ENCODE data around the gene LMNTD2. TPM values are rescaled to one million over a fixed set of nuclear protein-coding genes. Genes with fewer than 3 reads are reported as not detected.

Gene LMNTD2
- total and polyA plus RNA-seq, 2 of the 13 experiments (the other 11 are each of a cell fraction or from before 2014, with no cell fraction given): 1.1 to 3.1 TPM

- in situ Hi-C loops (cut with HindIII; ENCODE audit: extremely low pct_ligation_motif_present, low pct_unique_long_range_greater_than_20kb): no loop called here
- no TSS peak for BruUV-seq (replicated peaks)
- Histone ChIP-seq H2AFZ (ENCODE audit: low read length) (no peak overlapping the region), H3K27me3 (ENCODE audit: control insufficient read depth in 1 of 2, insufficient read depth in 2 of 2, low read length in 2 of 2) (peaks cover 6 to 26% of the 10 kb centered on the region in 2 experiments; a peak in 4 of 5 replicates), H3K9ac (ENCODE audit: insufficient read depth, low read depth, low read length) (peak overlapping the region; percentile 36; the same call in 1 of the 2 replicates), H4K20me1 (ENCODE audit: insufficient read depth, low read length) (no peaks in the 10 kb centered on the region), H3K4me3 (replicated peaks in 1 of 3; ENCODE audit: insufficient read depth in 1 of 3, low read depth in 2 of 3, low read length in 3 of 3) (peak overlapping the region in 2 of 3 experiments; percentile 5 to 55; a peak in 3 of 6 replicates), H3K36me3 (replicated peaks in 1 of 2; ENCODE audit: control insufficient read depth in 1 of 2, insufficient read depth in 2 of 2, low read length in 2 of 2) (no peaks in the 10 kb centered on the region), H3K4me2 (ENCODE audit: low read depth, low read length) (peak overlapping the region; percentile 66), H3K4me1 (ENCODE audit: insufficient read depth, low read length) (peaks cover 87% of the 10 kb centered on the region), H3K9me3 (ENCODE audit: low read length) (no peaks in the 10 kb centered on the region), H3K27ac (ENCODE audit: extremely low read length, insufficient read depth, low read length) (no peak overlapping the region), H3K79me2 (ENCODE audit: insufficient read depth, low read length) (no peaks in the 10 kb centered on the region)
- no peak for DNase-seq (ENCODE audit: low spot score)
- FAIRE-seq: no peak
- intact Hi-C loops (cut with micrococcal nuclease; ENCODE audit: unreplicated experiment): no loop called here
- ATAC-seq: peak; percentile 9
- ChIA-PET CTCF (ENCODE audit: low intra/inter-chr PET ratio, low total read pairs) (no interaction called here), POLR2A (interaction anchor here (1.4 kb wide), 1 partner anchor 10 kb away, joined by 4 read pairs; no protein-coding TSS in a partner anchor)
- whole genome bisulfite sequencing (ENCODE audit: low lambda C conversion rate): no CpG with 5 or more reads among the region's 23 CpGs
- TF ChIP-seq SOX6 (IDR thresholded peaks at IDR 0.05) (no peak), SOX6 (CRISPR knock-in tag; IDR thresholded peaks at IDR 0.05) (peak; percentile 15; the same call in 1 of the 2 replicates), ZNF687 (CRISPR knock-in tag; IDR thresholded peaks at IDR 0.05) (peak; percentile 24), KDM5B (CRISPR knock-in tag; IDR thresholded peaks at IDR 0.05; ENCODE audit: borderline replicate concordance) (peak; percentile 51; the same call in 1 of the 2 replicates), ZFY (CRISPR knock-in tag; IDR thresholded peaks at IDR 0.05) (peak; percentile 21; the same call in 1 of the 2 replicates), AGO1 (IDR thresholded peaks at IDR 0.05; ENCODE audit: low read depth, low read length, poor library complexity, severe bottlenecking) (peak; percentile 18), ZMYM3 (CRISPR knock-in tag; IDR thresholded peaks at IDR 0.05) (no peak), RBM39 (IDR thresholded peaks at IDR 0.05; ENCODE audit: low read depth, low read length, poor library complexity, severe bottlenecking) (peak; percentile 28), ZNF775 (CRISPR knock-in tag; IDR thresholded peaks at IDR 0.05; ENCODE audit: borderline replicate concordance) (no peak), ZNF331 (CRISPR knock-in tag; IDR thresholded peaks at IDR 0.05) (no peak), ZBTB49 (CRISPR knock-in tag; IDR thresholded peaks at IDR 0.05; ENCODE audit: borderline replicate concordance) (no peak), SALL1 (CRISPR knock-in tag; IDR thresholded peaks at IDR 0.05) (peak; percentile 12; the same call in 1 of the 2 replicates), ZNF121 (CRISPR knock-in tag; IDR thresholded peaks at IDR 0.05) (no peak), ATF7-NPFF (CRISPR knock-in tag; IDR thresholded peaks at IDR 0.05; ENCODE audit: low read depth) (0 out of 2 replicates have a peak, but pooled peaks have one; percentile 27), ZNF704 (CRISPR knock-in tag; IDR thresholded peaks at IDR 0.05; ENCODE audit: borderline replicate concordance) (no peak)
These were observed 19.7 kb downstream of the LMNTD2 start for GRCh38 chr11:540583-541432.

Measured in HepG2 (cell line).